Adipose tissue (tissue), 3 donors: ENCODE data around the gene MSRB3. TPM values are rescaled to one million over a fixed set of nuclear protein-coding genes. Genes with fewer than 3 reads are reported as not detected.

Experiments used
- H3K27ac ChIP-seq: one replicate; pipeline ENCODE4 v1.5.1; 2013; ENCODE audit warnings: low read depth, low read length
- WGBS, 3 donors: extraction: QIAGEN DNeasy Blood & Tissue Kit; methylation state at CpG; one replicate each; pipeline ENCODE4 v1.1.7; 2013; 5-methylcytosine and 5-hydroxymethylcytosine counted together
- polyA plus RNA-seq, 3 donors: library from polyadenylated mRNA; stranded (reverse); fragments of 200-250 nt; gene quantifications; one replicate each; pipeline ENCODE4 v1.2.3, GENCODE V29; 2013
- donor health status: healthy with polysubstance abuse.
- donor health status: Bipolar disorder and iron deficiency.
- donor health status: healthy.

Gene MSRB3
- polyA plus RNA-seq, 3 donors, result 2.9 to 30.9 (median 26.9) TPM

DNA sequence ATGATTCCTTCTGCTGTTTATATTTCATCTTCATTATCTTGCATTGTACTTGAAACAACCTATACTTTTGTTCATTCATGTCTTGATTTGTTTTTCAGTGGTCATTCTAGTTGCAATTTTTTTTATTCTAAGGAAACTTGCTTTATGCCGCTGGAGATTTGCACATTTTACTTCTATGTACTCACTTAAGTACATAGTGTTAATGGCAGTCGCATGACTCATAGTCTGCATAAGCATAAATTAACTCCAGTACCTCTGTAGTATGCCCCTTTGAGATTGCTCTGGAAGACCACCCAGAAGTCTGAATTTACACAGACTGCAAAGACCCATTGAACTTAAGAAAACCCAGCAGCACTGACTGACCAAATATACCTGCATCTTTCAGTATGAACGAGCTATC lies 77.0 kb downstream of the MSRB3 start:
- 84 to 93% (median 85%) methylated on average over 3 of the region's 3 CpGs for WGBS, 3 donors
- no peak overlapping the region for H3K27ac ChIP-seq

DNA sequence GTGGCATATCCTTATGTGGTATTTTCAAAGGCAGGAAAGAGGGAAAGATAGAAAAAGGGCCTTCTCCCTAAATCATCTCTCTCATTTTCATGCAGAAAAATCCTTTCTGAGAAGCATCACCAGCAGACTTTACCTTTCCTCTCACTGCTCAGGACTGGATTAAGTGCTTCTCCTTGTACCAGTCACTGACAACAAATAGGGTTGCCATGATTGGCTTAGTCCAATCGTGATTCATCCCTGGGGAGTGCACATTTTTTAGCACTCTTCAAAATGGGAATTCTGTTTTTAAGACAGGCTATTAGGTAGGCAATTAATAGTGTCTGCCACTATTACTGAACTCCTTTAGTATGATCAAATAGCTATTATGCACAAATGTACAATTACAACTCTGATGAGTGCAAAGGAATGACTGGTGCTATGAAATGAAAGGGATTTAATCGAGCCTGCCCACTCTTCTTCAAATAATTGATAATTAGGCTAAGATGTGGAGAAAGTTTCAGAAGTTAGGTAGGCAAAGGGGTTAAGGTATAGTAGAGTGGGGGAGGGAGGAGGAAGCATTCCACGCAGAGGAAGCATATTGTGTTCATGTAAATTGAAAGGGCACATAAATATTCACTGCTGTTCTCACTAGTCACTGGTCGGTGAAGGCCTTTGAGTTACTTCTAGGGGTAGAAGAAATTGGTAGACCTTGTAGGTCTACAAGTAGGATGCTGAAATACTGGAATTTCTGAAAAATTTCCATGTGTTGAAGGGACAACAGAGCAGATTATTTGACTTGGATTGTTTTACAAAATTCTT lies 84.0 kb downstream of the MSRB3 start:
- H3K27ac ChIP-seq, result no peak overlapping the region
- 59 to 70% (median 61%) methylated on average over 4 of the region's 4 CpGs for WGBS, 3 donors

DNA sequence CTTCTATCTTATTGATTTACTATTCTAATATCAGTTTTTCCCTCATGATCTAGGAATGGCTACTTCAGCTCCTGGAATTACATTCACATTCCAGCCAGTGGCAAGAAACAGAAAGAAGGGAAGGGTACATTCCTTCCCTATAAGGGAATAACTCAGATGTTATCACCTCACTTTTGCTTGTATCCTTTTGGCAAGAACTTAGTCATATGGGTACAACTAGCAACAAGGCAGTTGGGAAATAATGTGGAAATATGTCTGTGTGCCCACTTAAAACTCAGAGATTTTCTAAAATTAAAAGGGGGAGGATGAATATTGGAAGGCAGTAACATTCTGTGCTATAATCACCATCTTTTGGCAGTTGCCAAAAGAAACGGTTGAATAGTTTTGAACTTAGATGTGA lies 85.6 kb downstream of the MSRB3 start:
- H3K27ac ChIP-seq, result no peak overlapping the region
- 85 to 95% (median 91%) methylated on average over 1 of the region's 1 CpG for WGBS, 3 donors

DNA sequence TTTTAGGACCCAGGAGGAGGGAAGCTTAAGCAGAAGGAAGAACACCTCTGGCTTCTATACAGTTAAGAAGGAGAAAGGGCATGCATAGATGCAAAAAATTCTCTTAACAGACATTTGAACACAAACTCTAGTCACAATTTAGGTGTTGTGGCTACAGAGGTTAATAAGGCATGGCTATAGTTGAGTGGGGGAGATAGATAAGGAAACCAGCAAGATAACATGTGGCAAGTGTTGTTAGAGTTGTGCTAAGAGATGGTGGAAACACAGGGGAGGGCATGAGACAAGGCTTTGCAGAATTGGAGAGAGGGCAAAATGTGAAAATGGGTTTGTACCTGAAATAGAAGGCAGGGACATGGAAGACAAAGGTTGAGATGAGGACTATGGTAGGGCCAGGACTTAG lies 88.9 kb downstream of the MSRB3 start:
- no peak overlapping the region for H3K27ac ChIP-seq

DNA sequence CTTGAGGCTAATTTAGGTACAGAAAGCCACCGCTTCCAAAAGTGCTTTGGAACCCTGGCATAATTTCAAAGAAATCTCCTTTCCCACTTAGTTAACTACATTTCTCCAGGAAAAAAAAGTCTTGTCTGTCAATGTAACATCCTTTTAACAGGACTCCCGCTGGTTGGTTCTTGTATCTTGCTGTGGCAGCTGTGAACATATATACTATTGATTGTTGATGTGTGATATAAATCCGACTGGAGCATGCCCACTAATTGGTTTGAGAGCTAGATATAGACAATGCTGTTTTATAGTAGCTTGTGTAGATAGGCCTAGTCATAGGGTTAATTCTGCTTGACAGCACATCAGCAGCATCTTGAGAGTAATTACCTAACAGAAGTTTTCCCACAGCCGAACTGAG lies 89.6 kb downstream of the MSRB3 start:
- 79 to 92% (median 91%) methylated on average over 4 of the region's 4 CpGs for WGBS, 3 donors
- H3K27ac ChIP-seq, result no peak overlapping the region

DNA sequence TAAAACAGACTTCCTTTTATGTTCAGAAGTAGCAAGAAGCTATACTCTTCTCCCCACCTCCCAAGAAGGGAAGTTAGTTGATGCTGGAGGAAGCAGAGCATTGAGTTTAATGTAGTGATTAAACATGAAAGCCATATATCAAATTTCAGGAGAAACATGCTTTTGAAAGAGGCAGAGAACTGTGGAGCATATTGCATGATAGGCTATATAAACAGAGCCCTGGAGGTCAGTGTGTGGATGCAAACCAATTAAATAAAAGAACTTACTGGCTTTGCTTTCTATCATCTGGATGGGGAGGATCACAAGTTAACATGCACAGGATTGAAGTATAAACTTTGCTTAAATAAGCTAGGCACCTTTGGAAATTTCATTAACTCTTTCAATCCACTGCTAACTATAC lies 94.1 kb downstream of the MSRB3 start:
- H3K27ac ChIP-seq, result no peak overlapping the region

DNA sequence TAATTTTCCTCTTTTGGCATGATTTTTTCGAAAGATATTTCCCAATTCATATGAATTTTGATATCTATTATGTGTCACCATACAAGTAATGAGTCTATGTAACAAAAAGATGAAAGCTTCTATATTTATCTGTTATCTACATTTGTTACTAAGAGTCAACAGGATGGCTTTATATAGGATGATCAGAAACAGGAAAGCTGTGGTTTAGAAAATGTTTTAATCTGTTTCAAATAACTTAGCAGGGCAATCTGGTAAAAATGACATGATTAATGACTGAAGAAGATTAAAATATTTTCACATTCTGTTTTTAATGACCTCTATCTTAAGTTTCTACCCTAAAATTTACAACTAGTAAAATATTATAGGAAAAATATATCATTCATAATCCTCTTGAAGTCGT lies 105.8 kb downstream of the MSRB3 start:
- WGBS, 3 donors, result 62 to 85% (median 83%) methylated on average over 2 of the region's 2 CpGs
- H3K27ac ChIP-seq, result no peak overlapping the region

DNA sequence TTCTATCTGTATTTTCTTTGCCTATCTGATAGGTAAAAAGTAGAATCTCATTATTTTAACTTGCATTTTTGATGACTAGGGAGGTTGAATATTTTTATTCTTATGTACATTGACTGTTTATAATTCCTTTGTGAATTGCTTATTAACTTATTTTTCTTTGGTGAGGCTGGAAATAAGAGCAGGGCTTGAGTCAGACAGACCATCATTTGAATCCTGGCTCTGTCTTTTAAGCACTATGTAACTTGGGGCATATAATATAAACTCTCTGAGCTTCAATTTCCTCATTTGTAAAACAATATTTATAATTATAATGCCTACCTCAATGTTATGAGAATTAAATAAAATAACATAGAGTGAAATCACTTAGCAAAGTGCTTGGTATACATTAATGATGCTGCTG lies 108.9 kb downstream of the MSRB3 start:
- no peak overlapping the region for H3K27ac ChIP-seq

DNA sequence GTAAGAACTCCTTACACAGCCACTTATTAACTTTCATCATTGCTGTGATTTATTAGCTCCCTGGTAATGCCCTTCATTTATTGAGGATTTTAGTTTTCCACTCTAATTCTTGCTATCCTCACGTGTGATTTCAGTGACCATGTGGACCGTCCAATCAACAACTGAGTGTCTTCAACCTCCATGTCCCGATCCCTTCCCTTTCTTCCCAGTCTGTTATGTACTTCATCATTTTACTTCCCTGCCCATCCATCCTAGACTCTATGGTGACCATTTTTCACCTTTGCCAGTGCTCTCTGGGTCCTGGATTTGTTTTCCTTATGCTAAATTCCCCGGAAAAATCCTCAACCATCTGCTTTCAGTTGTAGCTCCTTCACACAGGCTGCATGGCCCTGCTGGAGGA lies 111.0 kb downstream of the MSRB3 start:
- no peak overlapping the region for H3K27ac ChIP-seq
- WGBS, 3 donors, result 67 to 83% (median 82%) methylated on average over 4 of the region's 4 CpGs

DNA sequence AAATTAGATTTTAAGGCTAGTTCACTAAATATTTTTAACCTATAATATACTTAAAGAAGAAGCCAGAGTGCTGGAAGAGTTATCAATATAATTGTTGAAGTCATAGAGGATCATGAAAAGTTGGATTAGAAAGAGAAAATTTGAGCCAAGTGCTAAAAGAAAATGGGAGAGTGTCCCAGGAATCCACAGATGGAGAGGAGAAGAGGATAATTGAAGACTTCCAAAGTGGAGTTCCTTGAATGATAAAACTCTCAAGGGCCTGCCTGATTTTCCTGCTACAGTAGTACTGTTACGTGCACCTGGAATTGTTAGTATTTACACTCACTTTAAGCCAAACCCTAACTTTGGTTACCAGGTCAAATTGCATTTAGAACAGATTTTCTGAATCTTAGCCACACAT lies 113.2 kb downstream of the MSRB3 start:
- no peak overlapping the region for H3K27ac ChIP-seq
- 76 to 93% (median 83%) methylated on average over 1 of the region's 1 CpG for WGBS, 3 donors

DNA sequence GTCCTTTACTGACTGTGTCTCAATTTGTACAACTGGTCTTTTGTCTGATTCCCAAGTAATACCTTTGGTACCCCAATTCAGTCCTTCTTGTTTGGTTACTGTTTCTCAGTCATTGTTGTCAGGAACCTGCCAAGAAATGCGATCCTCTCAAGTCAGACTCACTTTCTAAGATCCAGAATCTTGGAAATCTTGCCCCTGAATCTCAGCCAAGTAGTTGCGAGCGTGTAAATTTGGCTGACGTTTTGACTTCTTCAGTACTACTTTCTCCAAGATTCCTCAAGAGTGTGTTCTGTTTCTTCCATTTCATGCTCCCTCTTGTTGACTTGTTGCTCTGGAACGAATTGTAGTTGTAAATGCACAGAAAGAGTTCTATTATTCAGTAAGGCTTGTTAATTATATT lies 114.0 kb downstream of the MSRB3 start:
- 59 to 65% (median 62%) methylated on average over 5 of the region's 5 CpGs for WGBS, 3 donors
- no peak overlapping the region for H3K27ac ChIP-seq

DNA sequence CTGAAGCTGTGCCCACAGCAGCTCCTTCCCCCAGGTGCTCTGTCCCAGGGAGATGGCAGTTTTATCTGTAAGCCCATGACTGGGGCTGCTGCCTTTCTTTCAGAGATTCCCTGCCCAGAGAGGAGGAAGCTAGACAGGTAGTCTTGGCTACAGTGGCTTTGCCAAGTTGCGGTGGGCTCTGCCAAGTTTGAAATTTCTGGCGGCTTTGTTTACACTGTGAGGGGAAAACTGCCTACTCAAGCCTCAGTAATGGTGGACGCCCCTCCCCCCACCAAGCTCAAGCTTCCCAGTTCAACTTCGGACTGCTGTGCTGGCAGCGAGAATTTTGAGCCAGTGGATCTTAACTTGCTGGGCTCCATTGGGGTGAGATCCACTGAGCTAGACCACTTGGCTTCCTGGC lies 124.7 kb downstream of the MSRB3 start:
- 78 to 94% (median 90%) methylated on average over 5 of the region's 5 CpGs for WGBS, 3 donors
- H3K27ac ChIP-seq, result no peak overlapping the region

DNA sequence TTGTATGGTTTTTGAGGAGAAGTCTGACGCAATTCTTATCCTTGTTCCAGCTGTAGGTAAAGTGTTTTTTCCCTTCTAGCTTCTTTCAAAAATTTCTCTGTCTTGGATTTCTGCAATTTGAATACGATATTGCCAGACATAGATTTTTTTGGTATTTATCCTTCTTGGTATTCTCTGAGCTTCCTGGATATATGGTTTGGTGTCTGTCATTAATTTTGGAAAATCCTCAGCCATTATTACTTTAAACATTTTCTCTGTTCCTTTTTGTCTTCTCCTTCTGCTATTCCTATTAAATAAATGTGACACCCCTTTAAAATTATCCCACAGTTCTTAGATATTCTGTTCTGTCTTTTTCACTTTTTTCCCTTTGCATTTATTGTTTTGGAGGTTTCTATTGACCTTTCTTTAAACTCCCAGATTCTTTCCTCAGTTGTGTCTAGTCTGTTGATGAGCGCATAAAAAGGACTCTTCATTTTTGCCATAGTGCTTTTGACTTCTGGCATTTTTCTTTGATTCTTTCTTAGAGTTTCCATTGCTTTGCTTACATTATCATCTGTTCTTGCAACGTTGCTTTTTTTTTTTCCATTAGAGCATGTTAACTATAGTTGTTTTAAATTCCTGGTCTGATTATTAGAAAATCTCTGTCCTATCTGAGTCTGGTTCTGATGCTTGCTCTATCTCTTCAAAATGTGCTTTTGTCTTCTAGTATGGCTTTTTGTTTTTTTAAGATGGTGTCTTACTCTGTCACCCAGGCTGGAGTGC lies 129.1 kb downstream of the MSRB3 start:
- 80 to 92% (median 89%) methylated on average over 4 of the region's 4 CpGs for WGBS, 3 donors
- H3K27ac ChIP-seq, result no peak overlapping the region

DNA sequence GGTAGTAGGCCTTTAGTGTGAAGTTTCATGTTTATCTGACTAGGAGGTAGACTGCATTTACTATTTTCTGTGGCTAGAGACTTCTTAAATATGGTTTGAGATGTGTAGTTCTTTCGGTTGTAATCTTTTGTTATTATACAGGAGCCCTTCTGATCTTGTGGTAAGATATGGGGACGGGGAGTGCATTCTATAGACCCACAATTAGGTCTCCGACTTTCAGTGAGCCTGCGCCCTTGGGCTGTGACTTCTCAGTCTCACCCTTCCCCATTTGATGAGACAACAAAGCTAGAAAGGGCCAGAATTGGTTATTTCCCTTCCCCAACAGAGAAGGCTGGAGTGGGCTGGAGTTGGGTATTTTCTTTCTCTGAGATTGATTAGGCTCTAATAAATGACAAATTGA lies 130.0 kb downstream of the MSRB3 start:
- 82 to 92% (median 91%) methylated on average over 4 of the region's 4 CpGs for WGBS, 3 donors
- no peak overlapping the region for H3K27ac ChIP-seq

DNA sequence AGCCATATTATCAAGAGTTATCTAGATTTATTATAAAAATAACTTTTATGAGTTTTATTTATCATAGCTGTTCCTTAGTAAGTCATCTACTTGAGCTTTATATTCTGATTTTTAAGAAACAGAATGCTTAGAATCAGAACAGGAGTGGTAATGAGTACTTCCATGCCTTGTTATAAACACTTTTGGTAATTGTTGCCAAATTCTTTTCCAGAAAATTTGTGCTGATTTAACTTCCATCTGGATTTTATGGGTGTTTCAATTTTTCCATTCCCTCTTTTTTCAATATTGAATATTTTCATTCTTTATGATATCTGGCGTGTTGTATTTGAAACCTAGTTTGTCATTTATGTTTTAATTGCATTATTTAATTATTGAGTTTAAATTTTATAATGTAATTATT lies 131.2 kb downstream of the MSRB3 start:
- 90 to 98% (median 97%) methylated on average over 1 of the region's 1 CpG for WGBS, 3 donors

DNA sequence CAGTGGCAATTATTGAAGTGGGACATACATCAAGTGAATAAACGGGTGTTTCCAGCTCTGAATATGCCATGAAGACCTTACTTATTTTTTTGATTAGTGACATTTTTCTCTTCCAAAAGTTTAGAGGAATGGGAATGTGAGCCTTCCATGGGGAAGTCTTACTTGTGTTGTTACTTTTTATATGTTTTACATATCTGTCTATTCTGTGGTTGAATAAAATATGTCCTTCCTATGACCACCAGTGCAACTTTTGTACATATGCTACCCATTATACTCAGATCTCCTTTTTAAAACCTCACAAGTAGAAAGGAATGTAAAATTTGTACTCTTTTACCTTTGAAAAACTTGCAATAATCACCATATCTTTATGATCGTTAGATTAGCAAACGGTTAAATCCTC lies 132.7 kb downstream of the MSRB3 start:
- H3K27ac ChIP-seq, result no peak overlapping the region
- 80 to 93% (median 92%) methylated on average over 3 of the region's 3 CpGs for WGBS, 3 donors

More for the DNA sequence above, 131.2 kb downstream of the MSRB3 start:
- H3K27ac ChIP-seq, result no peak overlapping the region

DNA sequence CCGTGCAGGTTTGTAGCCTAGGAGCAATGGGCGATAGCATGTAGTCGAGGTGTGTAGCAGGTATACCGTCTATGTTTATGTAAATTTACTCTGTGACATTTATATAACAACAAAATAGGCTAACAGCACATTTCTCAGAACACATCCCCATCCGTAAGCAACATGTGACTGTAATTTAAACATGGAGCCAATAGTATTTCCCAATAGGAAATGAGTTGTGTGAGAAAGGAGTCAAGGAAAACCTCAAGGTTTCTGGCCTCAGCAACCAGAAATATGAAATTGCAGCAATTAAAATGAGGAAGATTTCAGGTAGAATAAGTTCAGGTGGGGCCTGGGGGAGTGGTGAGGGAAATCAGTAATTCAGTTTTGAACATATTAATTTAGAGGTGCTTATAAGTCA lies 136.0 kb downstream of the MSRB3 start:
- 91 to 94% (median 92%) methylated on average over 5 of the region's 5 CpGs for WGBS, 3 donors

DNA sequence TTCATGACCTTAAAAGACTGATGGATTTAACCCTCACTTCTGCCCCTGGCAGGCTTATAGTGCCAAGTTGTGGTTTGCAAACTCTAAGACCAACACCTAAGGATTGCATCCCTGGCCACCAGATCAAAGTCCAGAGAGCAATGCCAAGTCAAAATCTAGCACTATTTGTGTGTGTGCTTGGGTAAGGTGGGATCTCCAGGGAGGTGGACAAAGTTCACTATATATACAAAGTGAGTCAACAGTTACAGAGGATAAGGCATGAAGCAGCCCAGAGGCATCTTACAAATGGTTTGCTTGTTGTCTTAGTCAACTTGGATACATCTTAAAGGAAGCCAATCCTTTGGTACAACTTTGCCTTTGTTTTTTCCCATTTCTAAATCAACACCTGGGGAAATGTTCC lies 137.3 kb downstream of the MSRB3 start:
- no peak overlapping the region for H3K27ac ChIP-seq

More for the DNA sequence above, 136.0 kb downstream of the MSRB3 start:
- H3K27ac ChIP-seq, result no peak overlapping the region

DNA sequence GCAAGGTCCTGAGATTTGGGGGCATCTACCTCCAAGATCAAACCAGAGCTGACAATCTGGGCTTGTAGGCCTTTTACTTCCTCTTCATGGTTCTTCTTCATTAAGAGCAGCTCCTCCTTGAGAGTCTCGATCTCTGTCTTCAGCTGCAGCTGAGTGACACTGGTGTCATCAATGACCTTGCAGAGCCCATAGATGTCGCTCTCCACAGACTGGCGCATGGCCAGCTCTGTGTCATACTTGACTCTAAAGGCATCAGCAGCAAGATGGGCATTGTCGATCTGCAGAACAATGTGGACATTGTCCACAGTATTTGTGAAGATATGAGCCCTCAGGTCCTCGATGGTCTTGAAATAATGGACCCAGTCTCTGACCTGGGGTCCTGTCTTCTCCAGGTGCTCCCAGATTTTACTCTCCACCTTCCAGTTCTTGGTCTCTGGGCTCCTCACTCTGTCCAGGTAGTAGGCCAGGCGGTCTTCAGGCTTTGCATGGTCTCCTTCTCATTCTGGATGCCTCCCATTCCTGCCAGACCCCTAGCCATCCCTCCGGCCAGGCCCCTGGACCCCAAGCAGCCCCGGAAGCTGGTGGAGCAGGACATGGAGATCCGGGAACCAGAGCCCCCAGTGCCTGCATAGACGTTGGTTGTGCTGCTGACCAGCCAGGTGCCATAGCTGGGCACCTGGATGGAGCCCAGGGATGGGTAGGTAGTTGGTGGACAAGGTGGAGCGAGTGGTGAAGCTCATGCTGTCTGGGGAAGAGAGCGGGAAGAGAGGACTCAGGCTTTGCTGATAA lies 141.0 kb downstream of the MSRB3 start:
- no peak overlapping the region for H3K27ac ChIP-seq
- WGBS, 3 donors, result 89 to 96% (median 95%) methylated on average over 12 of the region's 12 CpGs
